ENCODE measurements around the gene MT1M.

DNA sequence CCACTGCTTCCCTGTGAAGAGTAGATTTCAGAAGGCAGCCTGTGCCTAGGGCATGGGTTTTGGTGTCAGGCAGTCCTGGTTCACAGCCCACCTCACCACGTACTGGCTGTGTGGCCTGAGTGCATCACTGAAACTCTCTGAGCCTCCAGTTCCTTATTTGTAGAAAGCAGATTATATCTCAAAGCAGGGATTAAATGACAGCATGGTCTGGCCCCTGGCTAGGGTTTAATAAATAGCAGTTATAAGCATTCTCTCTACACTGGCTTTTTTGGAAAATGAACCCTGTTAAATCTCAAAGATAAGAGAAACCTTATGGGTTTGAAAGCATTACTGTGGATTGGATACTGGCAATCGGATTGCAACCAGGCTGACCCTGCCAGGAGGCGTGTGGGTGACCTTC is 2.9 kb upstream of the MT1M start:
- TF ChIP-seq, protein P1, sequence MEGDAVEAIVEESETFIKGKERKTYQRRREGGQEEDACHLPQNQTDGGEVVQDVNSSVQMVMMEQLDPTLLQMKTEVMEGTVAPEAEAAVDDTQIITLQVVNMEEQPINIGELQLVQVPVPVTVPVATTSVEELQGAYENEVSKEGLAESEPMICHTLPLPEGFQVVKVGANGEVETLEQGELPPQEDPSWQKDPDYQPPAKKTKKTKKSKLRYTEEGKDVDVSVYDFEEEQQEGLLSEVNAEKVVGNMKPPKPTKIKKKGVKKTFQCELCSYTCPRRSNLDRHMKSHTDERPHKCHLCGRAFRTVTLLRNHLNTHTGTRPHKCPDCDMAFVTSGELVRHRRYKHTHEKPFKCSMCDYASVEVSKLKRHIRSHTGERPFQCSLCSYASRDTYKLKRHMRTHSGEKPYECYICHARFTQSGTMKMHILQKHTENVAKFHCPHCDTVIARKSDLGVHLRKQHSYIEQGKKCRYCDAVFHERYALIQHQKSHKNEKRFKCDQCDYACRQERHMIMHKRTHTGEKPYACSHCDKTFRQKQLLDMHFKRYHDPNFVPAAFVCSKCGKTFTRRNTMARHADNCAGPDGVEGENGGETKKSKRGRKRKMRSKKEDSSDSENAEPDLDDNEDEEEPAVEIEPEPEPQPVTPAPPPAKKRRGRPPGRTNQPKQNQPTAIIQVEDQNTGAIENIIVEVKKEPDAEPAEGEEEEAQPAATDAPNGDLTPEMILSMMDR (conservative IDR thresholded peaks at IDR 0.05; ENCODE audit: low read length), result no peak
- no peak for TF ChIP-seq EZH2phosphoT487 (IDR thresholded peaks at IDR 0.05; ENCODE audit: borderline replicate concordance)

Measured in Loucy (cell line).